Mammary epithelial cell (primary cell): ENCODE measurements around the gene CCDC187.

Source experiments
- EZH2 ChIP-seq: IDR thresholded peaks from 2 replicates; pipeline ENCODE4 v1.6.1; 2012; ENCODE audit warnings: low read length, inconsistent platforms, borderline replicate concordance
- TF ChIP-seq, protein P1 (sequence below), 2 donors: IDR thresholded peaks in 1 of 2; conservative IDR thresholded peaks in 1 of 2; 2 replicates each; pipeline ENCODE4 v1.5.1; 2011 to 2012; ENCODE audit warnings: inconsistent platforms in 2 of 2, low read length in 2 of 2, mild to moderate bottlenecking in 2 of 2, control low read depth in 1 of 2, low read depth in 1 of 2; ENCODE audit not compliant: insufficient read depth in 1 of 2; ENCODE audit errors: extremely low read depth in 1 of 2

DNA sequence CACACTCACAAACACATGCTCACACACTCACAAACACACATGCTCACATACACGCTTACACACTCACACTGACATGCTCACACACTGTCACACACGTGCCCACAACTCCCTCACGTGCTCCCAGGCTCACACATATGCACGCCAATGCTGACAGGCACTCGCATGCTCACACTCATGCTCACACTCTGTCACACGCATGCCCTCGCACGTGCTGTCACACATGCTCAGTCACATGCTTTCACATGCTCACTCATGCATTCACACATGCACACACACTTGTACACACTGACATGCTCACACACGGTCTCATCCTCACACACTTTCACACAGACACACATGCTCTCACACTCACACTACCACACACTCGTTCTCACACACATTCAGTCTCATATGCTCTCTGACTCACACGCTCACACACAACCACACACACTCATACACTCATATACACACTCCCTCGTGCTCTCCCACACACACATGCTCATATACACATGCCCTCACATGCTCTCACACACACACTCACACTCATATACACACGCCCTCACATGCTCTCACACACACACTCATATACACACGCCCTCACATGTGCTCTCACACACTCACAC is 10.3 kb downstream of the CCDC187 start:
- TF ChIP-seq, protein P1, sequence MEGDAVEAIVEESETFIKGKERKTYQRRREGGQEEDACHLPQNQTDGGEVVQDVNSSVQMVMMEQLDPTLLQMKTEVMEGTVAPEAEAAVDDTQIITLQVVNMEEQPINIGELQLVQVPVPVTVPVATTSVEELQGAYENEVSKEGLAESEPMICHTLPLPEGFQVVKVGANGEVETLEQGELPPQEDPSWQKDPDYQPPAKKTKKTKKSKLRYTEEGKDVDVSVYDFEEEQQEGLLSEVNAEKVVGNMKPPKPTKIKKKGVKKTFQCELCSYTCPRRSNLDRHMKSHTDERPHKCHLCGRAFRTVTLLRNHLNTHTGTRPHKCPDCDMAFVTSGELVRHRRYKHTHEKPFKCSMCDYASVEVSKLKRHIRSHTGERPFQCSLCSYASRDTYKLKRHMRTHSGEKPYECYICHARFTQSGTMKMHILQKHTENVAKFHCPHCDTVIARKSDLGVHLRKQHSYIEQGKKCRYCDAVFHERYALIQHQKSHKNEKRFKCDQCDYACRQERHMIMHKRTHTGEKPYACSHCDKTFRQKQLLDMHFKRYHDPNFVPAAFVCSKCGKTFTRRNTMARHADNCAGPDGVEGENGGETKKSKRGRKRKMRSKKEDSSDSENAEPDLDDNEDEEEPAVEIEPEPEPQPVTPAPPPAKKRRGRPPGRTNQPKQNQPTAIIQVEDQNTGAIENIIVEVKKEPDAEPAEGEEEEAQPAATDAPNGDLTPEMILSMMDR (conservative IDR thresholded peaks at IDR 0.05 in 1 of 2, IDR thresholded peaks at IDR 0.05 in 1 of 2; ENCODE audit: extremely low read depth in 1 of 2, insufficient read depth in 1 of 2, low read depth in 1 of 2, low read length in 2 of 2): no peak
- TF ChIP-seq EZH2: no peak
